HepG2 (cell line): ENCODE data around the gene TCAIM. TPM values are rescaled to one million over a fixed set of nuclear protein-coding genes. Genes with fewer than 3 reads are reported as not detected.

ENCODE experiments used
- ATAC-seq: fragments of 200-7000 bp; cut with Tn5 transposase; 3 replicates; pipeline ENCODE4 v1.9.1; 2020; ENCODE audit warnings: mild to moderate bottlenecking, moderate library complexity
- BruUV-seq: library from RNA; stranded (reverse); fragments of 400-500 nt; replicated peaks from 2 replicates; lab custom pipeline; 2021; lab: Mats Ljungman, UMichigan
- CTCF ChIA-PET: fragments of 300-600 bp; formaldehyde crosslinking; extraction: SDS; loops from one replicate; lab custom pipeline; 2021; ENCODE audit warnings: low total read pairs, inconsistent platforms, low intra/inter-chr PET ratio; lab: Yijun Ruan, JAX
- POLR2A ChIA-PET: fragments of 350-600 bp; sonication (Branson Sonifier 250); formaldehyde crosslinking; loops from one replicate; lab custom pipeline; 2020; ENCODE audit warnings: antibody characterized with exemption, inconsistent platforms; lab: Yijun Ruan, JAX
- DNase-seq: peaks from one replicate; pipeline ENCODE4 v3.0.0-alpha.2; 2015; ENCODE audit warnings: low spot score
- FAIRE-seq: peaks from 3 replicates; lab custom pipeline; 2011; peaks lifted over from hg19 to GRCh38; lab: Jason Lieb, UNC
- H2AFZ ChIP-seq: one replicate; pipeline ENCODE4 v1.6.1; 2011; ENCODE audit warnings: low read length, inconsistent platforms
- H3K27ac ChIP-seq: fragments of 300-600 bp; 3 replicates; pipeline ENCODE4 v1.8.0; 2011; ENCODE audit warnings: mixed run types, mild to moderate bottlenecking, mixed read lengths, low read length, inconsistent platforms; ENCODE audit not compliant: insufficient read depth; ENCODE audit errors: extremely low read length
- H3K27me3 ChIP-seq, 2 experiments: fragments of 200-600 bp in 1 of 2; 2 replicates in 1 of 2; 3 replicates in 1 of 2; pipeline versions ENCODE4 v1.6.0 to v1.8.0; 2011; ENCODE audit warnings: low read length in 2 of 2, mild to moderate bottlenecking in 2 of 2, moderate library complexity in 2 of 2, inconsistent platforms in 1 of 2; ENCODE audit not compliant: insufficient read depth in 2 of 2, control insufficient read depth in 1 of 2
- H3K36me3 ChIP-seq, 2 experiments: fragments of 200-600 bp in 1 of 2; replicated peaks in 1 of 2; 2 replicates in 1 of 2; 3 replicates in 1 of 2; pipeline versions ENCODE4 v1.5.1 to v1.8.0; 2011; ENCODE audit warnings: low read length in 2 of 2, inconsistent platforms in 1 of 2; ENCODE audit not compliant: insufficient read depth in 2 of 2, control insufficient read depth in 1 of 2
- H3K4me1 ChIP-seq: 2 replicates; pipeline ENCODE4 v1.5.1; 2012; ENCODE audit warnings: low read length, inconsistent platforms; ENCODE audit not compliant: insufficient read depth
- H3K4me2 ChIP-seq: 2 replicates; pipeline ENCODE4 v1.6.0; 2011; ENCODE audit warnings: low read depth, low read length, inconsistent platforms
- H3K4me3 ChIP-seq, 3 experiments: fragments of 200-600 bp in 1 of 3; sonication (generic), shearing (Covaris generic) in 1 of 3; replicated peaks in 1 of 3; 2 replicates each; pipeline ENCODE4 v1.5.1; 2011 to 2016; ENCODE audit warnings: low read length in 3 of 3, inconsistent platforms in 2 of 3, low read depth in 2 of 3, mild to moderate bottlenecking in 2 of 3, control low read depth in 1 of 3, mixed read lengths in 1 of 3; ENCODE audit not compliant: insufficient read depth in 1 of 3
- H3K79me2 ChIP-seq: one replicate; pipeline ENCODE4 v1.6.1; 2011; ENCODE audit warnings: low read length, inconsistent platforms; ENCODE audit not compliant: insufficient read depth
- H3K9ac ChIP-seq: 2 replicates; pipeline ENCODE4 v1.6.0; 2011; ENCODE audit warnings: mild to moderate bottlenecking, low read depth, low read length, inconsistent platforms; ENCODE audit not compliant: insufficient read depth
- H3K9me3 ChIP-seq: 2 replicates; pipeline ENCODE4 v1.5.1; 2012; ENCODE audit warnings: mild to moderate bottlenecking, low read length
- H4K20me1 ChIP-seq: 2 replicates; pipeline ENCODE4 v1.6.0; 2011; ENCODE audit warnings: inconsistent platforms, mild to moderate bottlenecking, low read length, moderate library complexity; ENCODE audit not compliant: insufficient read depth
- DNMT1 ChIP-seq: sonication (generic); formaldehyde crosslinking; IDR thresholded peaks from 2 replicates; pipeline ENCODE4 v1.5.1; 2020; ENCODE audit warnings: mild to moderate bottlenecking, missing genetic modification reagents
- HHEX ChIP-seq: IDR thresholded peaks from 2 replicates; pipeline ENCODE4 v1.6.1; 2016; ENCODE audit warnings: control low read depth
- MAFF ChIP-seq: IDR thresholded peaks from 2 replicates; pipeline ENCODE4 v1.6.1; 2011; ENCODE audit warnings: low read depth, low read length, improper control_type of control experiment
- MAFK ChIP-seq, 2 experiments: IDR thresholded peaks in 1 of 2; conservative IDR thresholded peaks in 1 of 2; 2 replicates each; pipeline ENCODE4 v1.6.1; 2011; ENCODE audit warnings: improper control_type of control experiment in 2 of 2, low read length in 2 of 2
- NFE2L2 ChIP-seq: fragments of 150-350 bp; IDR thresholded peaks from 2 replicates; pipeline ENCODE4 v1.6.1; 2014; ENCODE audit warnings: low read length
- PREB ChIP-seq: sonication (generic); formaldehyde crosslinking; IDR thresholded peaks from 2 replicates; pipeline ENCODE4 v1.4.0; 2020; ENCODE audit warnings: missing genetic modification reagents
- ZBED4 ChIP-seq: sonication (generic); formaldehyde crosslinking; IDR thresholded peaks from 2 replicates; pipeline ENCODE4 v1.4.0; 2020; ENCODE audit warnings: missing genetic modification reagents, borderline replicate concordance
- ZBTB40 ChIP-seq, 2 experiments: fragments of 450-650 bp in 1 of 2; sonication (generic) in 1 of 2; formaldehyde crosslinking in 1 of 2; IDR thresholded peaks; 2 replicates each; pipeline versions ENCODE4 v1.6.1 to v1.8.0; 2016 to 2022; ENCODE audit warnings: antibody characterized with exemption in 1 of 2, mild to moderate bottlenecking in 1 of 2, missing genetic modification reagents in 1 of 2
- ZFAT ChIP-seq: sonication (generic); formaldehyde crosslinking; conservative IDR thresholded peaks from 2 replicates; pipeline ENCODE4 v1.8.1; 2023; ENCODE audit warnings: missing genetic modification reagents, inconsistent platforms
- WGBS: methylation state at CpG from one replicate; pipeline ENCODE4 v1.1.6; 2017; ENCODE audit warnings: low lambda C conversion rate; 5-methylcytosine and 5-hydroxymethylcytosine counted together
- in situ Hi-C: cut with HindIII; loops from 2 replicates; pipeline ENCODE4 v1.10.0; 2017; ENCODE audit warnings: low pct_unique_long_range_greater_than_20kb; ENCODE audit not compliant: extremely low pct_ligation_motif_present
- intact Hi-C: fragments of 100-400 bp; cut with micrococcal nuclease; formaldehyde crosslinking; loops from one replicate; pipeline ENCODE4 v1.10.0; 2022; ENCODE audit not compliant: unreplicated experiment
- polyA plus RNA-seq, 8 experiments: library from polyadenylated mRNA; depleted of rRNA in 3 of 8; stranded (reverse) in 7 of 8; unstranded in 1 of 8; fragments of >200 nt; fragmentation: Illumina TruSeq in 4 of 8; extraction: Trizol in 4 of 8; gene quantifications; 2 replicates each; pipeline versions ENCODE4 v1.2.1 to v1.2.3, GENCODE V29; 2011 to 2016; ENCODE audit warnings: low read depth in 4 of 8, missing spikeins in 1 of 8, mixed read lengths in 1 of 8; ENCODE audit not compliant: insufficient read depth in 1 of 8
- total RNA-seq, 5 experiments: library from RNA; depleted of rRNA; stranded (reverse); fragments of >200 nt; fragmentation: Illumina TruSeq; extraction: Trizol; gene quantifications; 2 replicates each; pipeline ENCODE4 v1.2.3, GENCODE V29; 2016; ENCODE audit warnings: low read depth in 1 of 5

The TCAIM gene
- total and polyA plus RNA-seq, 2 of the 13 experiments (the other 11 are each of a cell fraction or from before 2014, with no cell fraction given) = 16.9 to 22.6 TPM

- in situ Hi-C loops (loop anchor here (10.0 kb wide), 1 partner anchor 109 kb away; no protein-coding TSS in a partner anchor), intact Hi-C loops (no loop called here)
- WGBS = 87% methylated on average over 2 of the region's 2 CpGs
- ChIA-PET CTCF (no interaction called here), POLR2A (no interaction called here)
- no peak for TF ChIP-seq ZFAT (CRISPR knock-in tag)
- TF ChIP-seq MAFF = peak; percentile 85
- no peak for TF ChIP-seq DNMT1
- TF ChIP-seq NFE2L2 = 0 out of 2 replicates have a peak, but pooled peaks have one; percentile 17
- TF ChIP-seq ZBED4 (CRISPR knock-in tag) = no peak
- no peak for TF ChIP-seq PREB (CRISPR knock-in tag)
- peak; percentile 84 to 91 for TF ChIP-seq MAFK (conservative IDR thresholded peaks at IDR 0.05 in 1 of 2, IDR thresholded peaks at IDR 0.05 in 1 of 2; ENCODE audit: low read length in 2 of 2)
- TF ChIP-seq HHEX = no peak
- TF ChIP-seq ZBTB40 (IDR thresholded peaks at IDR 0.05) = no peak
- TF ChIP-seq ZBTB40 (CRISPR knock-in tag; IDR thresholded peaks at IDR 0.05) = no peak
- FAIRE-seq (no peak), ATAC-seq (no peak), DNase-seq (no peak)
- no peak overlapping the region for H2AFZ ChIP-seq
- no peak overlapping the region for H3K9ac ChIP-seq
- H3K27me3 ChIP-seq = no peaks in the 10 kb centered on the region; a peak in 1 of 5 replicates
- H3K79me2 ChIP-seq = no peaks in the 10 kb centered on the region
- no TSS peak for BruUV-seq
- H3K4me3 ChIP-seq = no peak overlapping the region
- H3K9me3 ChIP-seq = no peaks in the 10 kb centered on the region
- H3K4me2 ChIP-seq = no peak overlapping the region
- peaks cover 32% of the 10 kb centered on the region for H3K4me1 ChIP-seq
- H4K20me1 ChIP-seq = no peaks in the 10 kb centered on the region
- H3K27ac ChIP-seq = no peak overlapping the region
- H3K36me3 ChIP-seq = no peaks in the 10 kb centered on the region
Observed at GRCh38 chr3:44326019-44326418, 12.5 kb upstream of the TCAIM start.
